NK-92 (cell line): ENCODE results near the gene KLHL17.

Experiments
- DNase-seq: peaks from one replicate; lab custom pipeline; 2025; ENCODE audit not compliant: unreplicated experiment; lab: John Stamatoyannopoulos, UW

KLHL17 gene

GRCh38 chr1:921011-921837 is 39.2 kb upstream of the KLHL17 start:
- no peak for DNase-seq

GRCh38 chr1:923131-923990 is 37.0 kb upstream of the KLHL17 start, which contains the start of gene SAMD11:
TSS of gene SAMD11 (plus strand) at chr1:923923. CDS start at chr1:924432, 509 bp downstream.
- DNase-seq = no peak

GRCh38 chr1:923991-924655 is 36.3 kb upstream of the KLHL17 start:
- no peak for DNase-seq

DNA sequence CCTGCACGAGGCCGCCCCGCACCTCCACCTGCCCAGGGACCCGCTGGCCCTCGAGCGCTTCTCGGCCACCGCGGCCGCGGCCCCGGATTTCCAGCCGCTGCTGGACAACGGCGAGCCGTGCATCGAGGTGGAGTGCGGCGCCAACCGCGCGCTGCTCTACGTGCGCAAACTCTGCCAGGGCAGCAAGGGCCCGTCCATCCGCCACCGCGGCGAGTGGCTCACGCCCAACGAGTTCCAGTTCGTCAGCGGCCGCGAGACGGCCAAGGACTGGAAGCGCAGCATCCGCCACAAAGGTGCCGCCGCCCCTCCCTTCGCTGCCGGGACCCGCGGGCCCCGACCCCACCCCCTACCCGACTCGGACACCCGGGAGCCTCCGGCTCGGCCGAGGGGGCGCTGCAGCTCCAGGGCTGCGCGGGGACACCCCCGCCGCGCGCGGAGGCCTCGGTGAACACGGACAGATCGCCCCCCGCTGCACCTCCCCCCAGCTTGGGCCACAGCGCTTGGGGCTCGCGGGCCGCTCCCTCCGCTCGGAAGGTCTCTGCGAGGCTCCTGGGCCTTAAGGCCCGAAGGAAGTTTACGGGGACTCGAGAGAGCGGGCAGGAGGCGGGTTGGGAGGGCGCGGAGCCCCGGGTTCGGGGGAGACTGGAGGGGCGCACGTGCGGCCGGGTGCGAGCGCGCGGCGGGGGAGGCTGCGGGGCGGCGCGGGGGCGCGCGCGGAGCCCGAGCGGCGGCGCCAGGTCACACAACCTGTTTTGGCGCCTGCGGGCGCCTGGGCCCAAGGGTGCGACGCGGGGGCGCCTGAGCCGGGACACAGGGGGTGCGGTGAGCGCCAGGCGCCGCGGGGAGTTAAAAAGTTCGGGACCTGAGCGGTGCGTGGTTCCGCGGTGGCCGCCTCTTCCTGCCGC is 35.5 kb upstream of the KLHL17 start:
- DNase-seq = no peak

DNA sequence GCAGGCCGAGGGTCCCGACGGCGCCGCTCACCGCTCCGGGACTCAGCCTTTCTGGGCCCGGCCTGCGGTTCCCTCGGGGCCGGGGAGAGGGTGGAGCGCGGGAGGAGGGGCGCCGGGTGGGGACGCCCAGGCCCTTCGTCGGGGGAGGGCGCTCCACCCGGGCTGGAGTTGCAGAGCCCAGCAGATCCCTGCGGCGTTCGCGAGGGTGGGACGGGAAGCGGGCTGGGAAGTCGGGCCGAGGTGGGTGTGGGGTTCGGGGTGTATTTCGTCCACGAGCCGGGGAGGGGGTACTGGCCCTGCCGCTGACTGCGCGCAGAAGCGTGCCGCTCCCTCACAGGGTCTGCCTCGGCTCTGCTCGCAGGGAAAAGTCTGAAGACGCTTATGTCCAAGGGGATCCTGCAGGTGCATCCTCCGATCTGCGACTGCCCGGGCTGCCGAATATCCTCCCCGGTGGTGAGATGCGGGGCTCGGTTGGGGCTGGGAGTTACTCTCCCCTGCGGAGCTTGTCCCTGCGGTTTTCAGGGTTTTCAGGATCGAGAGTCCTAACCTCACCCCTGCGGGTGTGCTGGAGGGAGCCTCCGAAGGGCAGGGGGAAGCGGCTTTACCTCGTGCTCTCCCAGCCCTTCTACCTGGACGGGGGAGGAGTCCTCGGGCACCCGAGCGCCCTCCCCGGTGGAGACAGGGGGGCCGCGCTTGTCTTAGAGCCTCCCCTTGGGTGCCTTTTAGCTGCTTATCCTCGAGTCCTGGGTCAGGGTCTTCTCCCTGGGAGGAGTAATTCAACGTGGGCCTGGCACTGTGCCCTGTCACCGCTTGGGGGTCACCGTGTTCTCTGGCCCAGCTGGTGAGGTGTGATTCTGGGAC is 34.6 kb upstream of the KLHL17 start:
- DNase-seq = no peak

GRCh38 chr1:927234-927633 is 33.1 kb upstream of the KLHL17 start:
- no peak for DNase-seq

- no peak for DNase-seq
Observed at GRCh38 chr1:927748-928147, 32.6 kb upstream of the KLHL17 start.

- no peak for DNase-seq
Observed at GRCh38 chr1:928825-929661, 31.3 kb upstream of the KLHL17 start.

DNA sequence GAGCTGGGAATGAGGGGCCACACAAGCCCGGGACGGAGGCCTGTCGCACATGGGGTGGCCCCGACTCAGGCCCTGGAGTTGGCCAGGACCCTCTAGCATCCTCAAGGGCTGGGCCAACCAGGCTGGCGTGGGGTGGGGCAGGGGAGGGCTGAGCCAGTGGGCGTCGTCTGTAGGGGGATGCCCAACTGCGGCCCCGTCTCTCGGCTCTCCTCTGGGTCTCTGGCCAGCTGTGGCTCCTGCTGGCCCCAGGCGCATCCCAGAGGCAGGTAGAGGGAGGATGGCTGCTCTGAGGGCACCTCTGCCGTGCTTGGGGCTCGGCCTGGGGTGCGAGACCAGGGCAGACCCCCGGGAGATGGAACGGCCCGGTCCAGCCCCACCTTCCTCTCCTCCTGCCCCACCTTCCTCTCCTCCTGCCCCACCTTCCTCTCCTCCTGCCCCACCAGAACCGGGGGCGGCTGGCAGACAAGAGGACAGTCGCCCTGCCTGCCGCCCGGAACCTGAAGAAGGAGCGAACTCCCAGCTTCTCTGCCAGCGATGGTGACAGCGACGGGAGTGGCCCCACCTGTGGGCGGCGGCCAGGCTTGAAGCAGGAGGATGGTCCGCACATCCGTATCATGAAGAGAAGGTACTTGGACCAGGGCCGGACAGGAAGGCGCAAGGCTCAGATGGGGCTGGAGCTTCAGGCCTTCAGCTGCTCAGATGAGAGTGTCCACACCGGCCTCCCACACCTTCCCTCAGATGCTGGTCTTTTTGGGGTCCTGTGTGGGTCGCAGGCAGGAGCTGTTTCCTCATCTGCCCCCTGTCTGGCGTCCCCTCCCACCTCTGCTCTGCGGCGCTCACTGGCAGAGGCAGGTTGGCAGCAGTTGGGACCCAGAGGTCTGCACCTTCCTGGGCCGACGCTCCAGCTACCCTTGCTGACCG is 30.4 kb upstream of the KLHL17 start:
- DNase-seq = no peak

GRCh38 chr1:930633-931138 is 29.7 kb upstream of the KLHL17 start:
- no peak for DNase-seq

GRCh38 chr1:931380-932172 is 28.8 kb upstream of the KLHL17 start:
- no peak for DNase-seq

GRCh38 chr1:932173-932510 is 28.2 kb upstream of the KLHL17 start:
- no peak for DNase-seq

DNA sequence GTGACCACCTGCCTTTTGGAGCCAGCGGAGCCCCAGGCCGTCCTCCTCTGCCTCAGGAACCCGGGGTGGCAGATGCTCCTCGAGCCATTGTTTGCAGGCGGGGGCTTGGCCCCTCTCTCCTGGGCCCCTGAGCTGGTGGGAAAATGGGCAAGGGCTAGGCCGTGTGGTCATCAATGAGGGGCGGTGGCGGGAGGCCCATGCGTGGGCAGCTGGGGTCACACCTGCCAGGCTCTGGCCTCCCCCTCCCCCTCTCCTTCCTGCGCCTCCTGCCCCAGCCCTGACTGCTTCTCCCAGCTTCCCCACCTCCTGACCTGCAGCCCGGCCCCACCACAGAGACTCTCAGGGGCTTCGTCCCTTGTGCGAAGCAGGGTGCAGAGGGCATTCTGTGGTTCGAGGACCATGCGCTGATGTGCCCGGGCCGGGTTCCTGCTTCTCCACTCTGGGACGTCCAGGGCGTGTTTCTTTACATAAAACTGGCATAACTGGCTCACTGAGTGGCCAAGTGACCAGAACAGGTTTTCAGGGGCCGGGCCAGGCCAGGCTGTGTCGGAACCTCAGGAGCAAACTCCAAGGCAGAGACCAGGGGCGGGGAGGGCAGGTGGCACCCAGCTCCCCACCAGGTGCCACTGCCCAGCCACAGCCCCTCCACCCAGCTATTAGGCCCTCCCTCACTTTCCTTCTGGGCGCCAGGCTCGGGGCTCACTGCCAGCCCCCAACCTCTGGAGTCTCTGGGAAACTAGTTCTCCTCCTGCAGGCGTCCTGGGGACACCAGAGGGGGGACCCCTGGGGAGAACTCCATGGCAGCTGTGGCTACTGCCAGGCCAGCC is 27.4 kb upstream of the KLHL17 start:
- DNase-seq = no peak

GRCh38 chr1:933603-933940 is 26.8 kb upstream of the KLHL17 start:
- no peak for DNase-seq

DNA sequence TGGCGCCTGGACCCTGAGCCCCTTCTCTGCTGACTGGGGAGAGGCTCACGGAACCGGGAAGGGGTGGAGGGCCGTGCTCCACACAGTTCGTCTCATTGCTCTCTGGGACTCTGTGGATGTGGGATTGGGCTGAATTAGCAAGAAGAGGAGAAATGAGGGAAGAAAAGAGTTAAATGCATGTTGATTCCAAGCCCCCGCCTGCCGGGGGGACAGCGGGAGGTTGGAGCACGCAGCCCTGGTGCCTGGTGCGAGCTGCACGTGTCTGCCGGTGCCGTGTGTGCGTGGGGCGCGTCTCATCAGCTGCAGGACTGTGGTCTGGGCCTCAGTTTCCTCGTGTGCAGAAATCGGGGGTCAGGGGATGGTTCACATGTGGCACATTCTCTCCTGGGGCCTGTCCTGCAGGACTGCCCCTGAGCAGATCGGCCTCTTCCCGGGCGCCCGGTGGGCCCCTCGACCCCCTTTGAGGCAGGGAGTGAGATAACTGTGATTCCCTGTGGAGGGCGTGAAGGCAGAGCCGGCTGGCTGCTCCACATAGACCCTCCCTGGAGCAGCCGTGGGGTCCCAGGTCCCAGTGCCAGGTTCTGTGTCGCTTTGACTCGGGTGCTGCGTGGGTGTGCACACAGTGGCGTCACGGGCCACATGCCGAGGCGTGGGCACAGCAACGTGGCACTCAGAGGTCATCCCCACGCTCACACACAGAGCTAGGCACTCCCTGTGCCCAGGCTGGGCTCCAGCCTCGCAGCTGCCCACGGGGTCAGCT is 25.2 kb upstream of the KLHL17 start:
- DNase-seq = no peak
